HUES64 (cell line): ENCODE measurements around the gene MORC2.

Experiments
- H3K27ac ChIP-seq: 2 replicates; pipeline ENCODE4 v1.7.0; 2013; ENCODE audit warnings: low read depth, low read length, inconsistent platforms
- H3K27me3 ChIP-seq: 2 replicates; pipeline ENCODE4 v1.6.1; 2013; ENCODE audit warnings: mild to moderate bottlenecking, low read length; ENCODE audit not compliant: insufficient read depth
- H3K36me3 ChIP-seq: 2 replicates; pipeline ENCODE4 v1.6.1; 2013; ENCODE audit warnings: mild to moderate bottlenecking, low read length; ENCODE audit not compliant: insufficient read depth
- H3K4me1 ChIP-seq: 2 replicates; pipeline ENCODE4 v1.6.1; 2013; ENCODE audit warnings: mild to moderate bottlenecking, low read length, moderate library complexity; ENCODE audit not compliant: insufficient read depth
- H3K4me3 ChIP-seq: 2 replicates; pipeline ENCODE4 v1.5.1; 2013; ENCODE audit warnings: mild to moderate bottlenecking, low read length, moderate library complexity
- H3K9ac ChIP-seq: 2 replicates; pipeline ENCODE4 v1.6.1; 2013; ENCODE audit warnings: mild to moderate bottlenecking, low read depth, low read length
- H3K9me3 ChIP-seq: 2 replicates; pipeline ENCODE4 v1.6.1; 2013; ENCODE audit warnings: low read depth, low read length; ENCODE audit not compliant: insufficient read depth
- WGBS: fragments of 150-250, 120-280 bp; methylation state at CpG from one replicate; pipeline ENCODE4 v1.1.7; 2013; ENCODE audit warnings: missing lambda C conversion rate; 5-methylcytosine and 5-hydroxymethylcytosine counted together

Gene MORC2

GRCh38 chr22:30932661-30933060, 35.9 kb downstream of the MORC2 start:
- peaks cover 98% of the 10 kb centered on the region for H3K36me3 ChIP-seq
- 96% methylated on average over 16 of the region's 16 CpGs for whole genome bisulfite sequencing
- H3K27ac ChIP-seq = no peak overlapping the region
- H3K4me1 ChIP-seq = no peaks in the 10 kb centered on the region
- H3K4me3 ChIP-seq = no peak overlapping the region
- no peaks in the 10 kb centered on the region for H3K27me3 ChIP-seq
- H3K9me3 ChIP-seq = no peaks in the 10 kb centered on the region
- H3K9ac ChIP-seq = no peak overlapping the region

- Histone ChIP-seq H3K9me3 (no peaks in the 10 kb centered on the region), H3K9ac (no peak overlapping the region), H3K36me3 (peaks cover 98% of the 10 kb centered on the region), H3K27me3 (no peaks in the 10 kb centered on the region), H3K4me3 (no peak overlapping the region), H3K4me1 (no peaks in the 10 kb centered on the region), H3K27ac (no peak overlapping the region)
- 98% methylated on average over 4 of the region's 4 CpGs for WGBS
Observed at GRCh38 chr22:30931541-30932300, 36.9 kb downstream of the MORC2 start.

- H3K27me3 ChIP-seq = no peaks in the 10 kb centered on the region
- H3K9me3 ChIP-seq = no peaks in the 10 kb centered on the region
- no peak overlapping the region for H3K9ac ChIP-seq
- H3K4me3 ChIP-seq = no peak overlapping the region
- no peak overlapping the region for H3K27ac ChIP-seq
- H3K4me1 ChIP-seq = no peaks in the 10 kb centered on the region
- peaks cover 97% of the 10 kb centered on the region for H3K36me3 ChIP-seq
- 96% methylated on average over 3 of the region's 3 CpGs for WGBS
Observed at GRCh38 chr22:30930228-30930627, 38.3 kb downstream of the MORC2 start.

GRCh38 chr22:30928401-30928800, 40.2 kb downstream of the MORC2 start:
- H3K27ac ChIP-seq = no peak overlapping the region
- H3K27me3 ChIP-seq = no peaks in the 10 kb centered on the region
- H3K4me3 ChIP-seq = no peak overlapping the region
- H3K9ac ChIP-seq = no peak overlapping the region
- H3K9me3 ChIP-seq = no peaks in the 10 kb centered on the region
- peaks cover 94% of the 10 kb centered on the region for H3K36me3 ChIP-seq
- whole genome bisulfite sequencing = 91% methylated on average over 6 of the region's 6 CpGs
- no peaks in the 10 kb centered on the region for H3K4me1 ChIP-seq

- H3K9ac ChIP-seq = no peak overlapping the region
- no peak overlapping the region for H3K4me3 ChIP-seq
- WGBS = 95% methylated on average over 10 of the region's 10 CpGs
- H3K36me3 ChIP-seq = peaks cover 88% of the 10 kb centered on the region
- H3K9me3 ChIP-seq = no peaks in the 10 kb centered on the region
- no peak overlapping the region for H3K27ac ChIP-seq
- no peaks in the 10 kb centered on the region for H3K27me3 ChIP-seq
- no peaks in the 10 kb centered on the region for H3K4me1 ChIP-seq
Observed at GRCh38 chr22:30927806-30928205, 40.8 kb downstream of the MORC2 start.

- Histone ChIP-seq H3K27ac (no peak overlapping the region), H3K4me3 (no peak overlapping the region), H3K4me1 (no peaks in the 10 kb centered on the region), H3K9me3 (no peaks in the 10 kb centered on the region), H3K27me3 (no peaks in the 10 kb centered on the region), H3K36me3 (peaks cover 77% of the 10 kb centered on the region), H3K9ac (no peak overlapping the region)
- 93% methylated on average over 4 of the region's 4 CpGs for WGBS
Observed at GRCh38 chr22:30926706-30927105, 41.9 kb downstream of the MORC2 start.

- Histone ChIP-seq H3K9me3 (no peaks in the 10 kb centered on the region), H3K36me3 (peaks cover 67% of the 10 kb centered on the region), H3K27me3 (no peaks in the 10 kb centered on the region), H3K4me3 (no peak overlapping the region), H3K9ac (no peak overlapping the region), H3K4me1 (no peaks in the 10 kb centered on the region), H3K27ac (no peak overlapping the region)
- 94% methylated on average over 5 of the region's 5 CpGs for WGBS
Observed at GRCh38 chr22:30925667-30926066, 42.9 kb downstream of the MORC2 start.

- WGBS = 97% methylated on average over 9 of the region's 9 CpGs
- H3K27me3 ChIP-seq = no peaks in the 10 kb centered on the region
- no peak overlapping the region for H3K9ac ChIP-seq
- no peak overlapping the region for H3K4me3 ChIP-seq
- H3K27ac ChIP-seq = no peak overlapping the region
- peaks cover 46% of the 10 kb centered on the region for H3K36me3 ChIP-seq
- H3K4me1 ChIP-seq = 0 out of 2 replicates have a peak, but pooled peaks cover 2% of the 10 kb centered on the region
- H3K9me3 ChIP-seq = no peaks in the 10 kb centered on the region
Observed at GRCh38 chr22:30923168-30923900, 45.2 kb downstream of the MORC2 start.

GRCh38 chr22:30922151-30922611, 46.4 kb downstream of the MORC2 start:
- Histone ChIP-seq H3K27ac (no peak overlapping the region), H3K4me1 (0 out of 2 replicates have a peak, but pooled peaks cover 2% of the 10 kb centered on the region), H3K27me3 (no peaks in the 10 kb centered on the region), H3K9ac (no peak overlapping the region), H3K9me3 (no peaks in the 10 kb centered on the region), H3K4me3 (no peak overlapping the region), H3K36me3 (peaks cover 34% of the 10 kb centered on the region)
- WGBS = 95% methylated on average over 34 of the region's 34 CpGs

- H3K4me3 ChIP-seq = no peak overlapping the region
- 0 out of 2 replicates have a peak, but pooled peaks cover 2% of the 10 kb centered on the region for H3K4me1 ChIP-seq
- no peaks in the 10 kb centered on the region for H3K27me3 ChIP-seq
- H3K9me3 ChIP-seq = 0 out of 2 replicates have a peak, but pooled peaks cover 4% of the 10 kb centered on the region
- H3K27ac ChIP-seq = no peak overlapping the region
- no peak overlapping the region for H3K9ac ChIP-seq
- peaks cover 24% of the 10 kb centered on the region for H3K36me3 ChIP-seq
- 93% methylated on average over 4 of the region's 6 CpGs for WGBS
Observed at GRCh38 chr22:30921108-30921507, 47.5 kb downstream of the MORC2 start.

- peaks cover 9% of the 10 kb centered on the region for H3K9me3 ChIP-seq
- 13% methylated on average over 9 of the region's 9 CpGs for WGBS
- no peak overlapping the region for H3K4me3 ChIP-seq
- no peaks in the 10 kb centered on the region for H3K27me3 ChIP-seq
- H3K4me1 ChIP-seq = 0 out of 2 replicates have a peak, but pooled peaks cover 2% of the 10 kb centered on the region
- H3K9ac ChIP-seq = no peak overlapping the region
- H3K27ac ChIP-seq = no peak overlapping the region
- H3K36me3 ChIP-seq = peaks cover 17% of the 10 kb centered on the region
Observed at GRCh38 chr22:30920407-30920806, 48.2 kb downstream of the MORC2 start.
